CD14-positive monocyte (primary cell): ENCODE measurements around the gene CDH4. TPM values are rescaled to one million over a fixed set of nuclear protein-coding genes. Genes with fewer than 3 reads are reported as not detected.

Experiments
- DNase-seq, 3 donors: peaks; one replicate each; pipeline ENCODE4 v3.0.0-alpha.2; 2011 to 2022
- H2AFZ ChIP-seq: 2 replicates; pipeline ENCODE4 v1.6.0; 2012; ENCODE audit warnings: mild to moderate bottlenecking, low read depth, low read length, inconsistent platforms; ENCODE audit not compliant: insufficient read depth, poor library complexity, severe bottlenecking
- H3K27ac ChIP-seq, 2 donors: 1 replicate in 1 of 2; 2 replicates in 1 of 2; pipeline ENCODE4 v1.5.1; 2012 to 2013; ENCODE audit warnings: low read length in 2 of 2, control low read depth in 1 of 2, inconsistent platforms in 1 of 2, low read depth in 1 of 2, mild to moderate bottlenecking in 1 of 2
- H3K27me3 ChIP-seq, 2 donors: one replicate each; pipeline versions ENCODE4 v1.6.0 to v1.6.1; 2011 to 2013; ENCODE audit warnings: low read length in 2 of 2; ENCODE audit not compliant: control insufficient read depth in 2 of 2, insufficient read depth in 2 of 2
- H3K36me3 ChIP-seq, 2 donors: replicated peaks in 1 of 2; 1 replicate in 1 of 2; 2 replicates in 1 of 2; pipeline versions ENCODE4 v1.5.1 to v1.6.1; 2012 to 2013; ENCODE audit warnings: low read length in 2 of 2, control low read depth in 1 of 2, inconsistent platforms in 1 of 2, mild to moderate bottlenecking in 1 of 2; ENCODE audit not compliant: insufficient read depth in 2 of 2, control insufficient read depth in 1 of 2
- H3K4me1 ChIP-seq, 2 donors: 1 replicate in 1 of 2; 2 replicates in 1 of 2; pipeline versions ENCODE4 v1.5.1 to v1.6.1; 2012 to 2013; ENCODE audit warnings: low read length in 2 of 2, control low read depth in 1 of 2, inconsistent platforms in 1 of 2, mild to moderate bottlenecking in 1 of 2, moderate library complexity in 1 of 2; ENCODE audit not compliant: insufficient read depth in 2 of 2, control insufficient read depth in 1 of 2
- H3K4me2 ChIP-seq: replicated peaks from 2 replicates; pipeline ENCODE3; 2012; ENCODE audit warnings: low read length, moderate library complexity, mild to moderate bottlenecking; ENCODE audit not compliant: poor library complexity, severe bottlenecking; ENCODE audit errors: extremely low read depth
- H3K4me3 ChIP-seq, 3 experiments: fragments of 200-600 bp in 1 of 3; sonication (generic) in 1 of 3; replicated peaks in 1 of 3; 1 replicate in 2 of 3; 2 replicates in 1 of 3; pipeline ENCODE4 v1.5.1; 2011 to 2013; ENCODE audit warnings: low read length in 3 of 3, mild to moderate bottlenecking in 3 of 3, control low read depth in 2 of 3, low read depth in 2 of 3, inconsistent platforms in 1 of 3, moderate library complexity in 1 of 3
- H3K79me2 ChIP-seq: 2 replicates; pipeline ENCODE4 v1.6.0; 2012; ENCODE audit warnings: mild to moderate bottlenecking, control low read depth, inconsistent platforms, low read length, moderate library complexity; ENCODE audit not compliant: insufficient read depth
- H3K9ac ChIP-seq: 2 replicates; pipeline ENCODE4 v1.6.0; 2017; ENCODE audit warnings: low read length, mild to moderate bottlenecking; ENCODE audit not compliant: insufficient read depth, poor library complexity, severe bottlenecking
- H3K9me3 ChIP-seq, 2 donors: replicated peaks in 1 of 2; 1 replicate in 1 of 2; 2 replicates in 1 of 2; pipeline versions ENCODE4 v1.5.1 to v1.6.1; 2012 to 2013; ENCODE audit warnings: low read length in 2 of 2, control low read depth in 1 of 2; ENCODE audit not compliant: control insufficient read depth in 1 of 2, insufficient read depth in 1 of 2
- H4K20me1 ChIP-seq: 2 replicates; pipeline ENCODE4 v1.6.0; 2012; ENCODE audit warnings: mild to moderate bottlenecking, low read length, control low read depth, moderate library complexity; ENCODE audit not compliant: insufficient read depth
- H3K27ac Mint-ChIP-seq, 7 donors: one replicate each; pipeline ENCODE4 v1.8.0; 2020; ENCODE audit warnings: mild to moderate bottlenecking in 7 of 7, mixed read lengths in 7 of 7, moderate library complexity in 6 of 7, inconsistent platforms in 2 of 7
- H3K27me3 Mint-ChIP-seq, 3 donors: one replicate each; pipeline ENCODE4 v1.8.0; 2021 to 2022; ENCODE audit warnings: low read depth in 3 of 3, mild to moderate bottlenecking in 3 of 3, mixed read lengths in 3 of 3, moderate library complexity in 3 of 3, inconsistent platforms in 1 of 3
- H3K36me3 Mint-ChIP-seq, 2 donors: one replicate each; pipeline ENCODE4 v1.8.0; 2020; ENCODE audit warnings: mixed read lengths in 2 of 2, inconsistent platforms in 1 of 2, mild to moderate bottlenecking in 1 of 2
- H3K4me1 Mint-ChIP-seq: one replicate; pipeline ENCODE4 v1.8.0; 2020; ENCODE audit warnings: mild to moderate bottlenecking, mixed read lengths
- H3K4me3 Mint-ChIP-seq, 2 donors: one replicate each; pipeline ENCODE4 v1.8.0; 2020; ENCODE audit warnings: mild to moderate bottlenecking in 2 of 2, mixed read lengths in 2 of 2, moderate library complexity in 1 of 2
- H3K9me3 Mint-ChIP-seq, 7 donors: one replicate each; pipeline ENCODE4 v1.8.0; 2020 to 2022; ENCODE audit warnings: mixed read lengths in 7 of 7, mild to moderate bottlenecking in 6 of 7, moderate library complexity in 6 of 7, inconsistent platforms in 2 of 7
- WGBS: methylation state at CpG from one replicate; pipeline ENCODE4 v1.1.5; 2013; ENCODE audit warnings: missing lambda C conversion rate; ENCODE audit not compliant: insufficient coverage; 5-methylcytosine and 5-hydroxymethylcytosine counted together
- intact Hi-C, 2 donors: fragments of 100-400 bp; cut with micrococcal nuclease; formaldehyde crosslinking; loops; one replicate each; pipeline versions ENCODE4 v1.15.0 to v1.15.1; 2023
- polyA plus RNA-seq, 3 donors: library from polyadenylated mRNA; depleted of rRNA in 1 of 3; unstranded in 2 of 3; stranded (reverse) in 1 of 3; fragments of 300-500 nt in 2 of 3; fragments of >200 nt in 1 of 3; fragmentation: Illumina TruSeq in 2 of 3; gene quantifications; 1 replicate in 2 of 3; 2 replicates in 1 of 3; pipeline ENCODE4 v1.2.3, GENCODE V29; 2012 to 2021
- TF ChIP-seq, protein P1 (sequence below): fragments of 200-600 bp; IDR thresholded peaks from one replicate; pipeline ENCODE4 v1.8.0; 2022; ENCODE audit warnings: antibody characterized with exemption, mild to moderate bottlenecking

The CDH4 gene
- polyA plus RNA-seq, 3 donors: not detected

DNA sequence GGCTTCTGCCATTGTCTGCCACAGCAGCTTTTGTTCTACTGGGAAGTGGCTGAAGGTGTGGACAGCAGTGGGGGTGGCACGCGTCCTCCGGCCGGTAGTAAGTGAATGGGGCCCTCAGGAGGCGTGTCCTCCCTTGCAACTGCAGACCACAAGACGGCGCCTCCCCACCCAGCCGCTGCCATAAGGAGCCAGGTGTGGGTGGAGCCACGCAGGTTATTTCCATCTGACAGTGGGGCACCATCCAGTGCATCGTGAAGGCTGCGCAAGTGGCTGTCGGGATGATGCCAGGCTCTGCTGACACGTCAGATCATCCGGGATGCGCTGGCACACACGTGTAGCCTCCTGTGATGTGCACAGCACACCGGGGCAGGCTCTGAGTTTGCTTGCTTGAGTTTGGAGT, 379.7 kb downstream of the CDH4 start:
- TF ChIP-seq, protein P1, sequence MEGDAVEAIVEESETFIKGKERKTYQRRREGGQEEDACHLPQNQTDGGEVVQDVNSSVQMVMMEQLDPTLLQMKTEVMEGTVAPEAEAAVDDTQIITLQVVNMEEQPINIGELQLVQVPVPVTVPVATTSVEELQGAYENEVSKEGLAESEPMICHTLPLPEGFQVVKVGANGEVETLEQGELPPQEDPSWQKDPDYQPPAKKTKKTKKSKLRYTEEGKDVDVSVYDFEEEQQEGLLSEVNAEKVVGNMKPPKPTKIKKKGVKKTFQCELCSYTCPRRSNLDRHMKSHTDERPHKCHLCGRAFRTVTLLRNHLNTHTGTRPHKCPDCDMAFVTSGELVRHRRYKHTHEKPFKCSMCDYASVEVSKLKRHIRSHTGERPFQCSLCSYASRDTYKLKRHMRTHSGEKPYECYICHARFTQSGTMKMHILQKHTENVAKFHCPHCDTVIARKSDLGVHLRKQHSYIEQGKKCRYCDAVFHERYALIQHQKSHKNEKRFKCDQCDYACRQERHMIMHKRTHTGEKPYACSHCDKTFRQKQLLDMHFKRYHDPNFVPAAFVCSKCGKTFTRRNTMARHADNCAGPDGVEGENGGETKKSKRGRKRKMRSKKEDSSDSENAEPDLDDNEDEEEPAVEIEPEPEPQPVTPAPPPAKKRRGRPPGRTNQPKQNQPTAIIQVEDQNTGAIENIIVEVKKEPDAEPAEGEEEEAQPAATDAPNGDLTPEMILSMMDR: no peak
- peaks cover 1 to 7% (median 6%) of the 10 kb centered on the region in 3 donors for H3K27me3 Mint-ChIP-seq
- H3K27ac Mint-ChIP-seq: no peak overlapping the region
- Histone ChIP-seq H3K4me1 (no peaks in the 10 kb centered on the region), H3K9ac (no peak overlapping the region), H4K20me1 (no peaks in the 10 kb centered on the region), H3K27me3 (no peaks in the 10 kb centered on the region), H3K9me3 (peaks cover 16 to 93% of the 10 kb centered on the region in 2 donors), H3K4me2 (no peak overlapping the region), H3K4me3 (no peak overlapping the region), H2AFZ (no peak overlapping the region), H3K27ac (no peak overlapping the region), H3K36me3 (no peaks in the 10 kb centered on the region), H3K79me2 (no peaks in the 10 kb centered on the region)
- H3K4me1 Mint-ChIP-seq: no peaks in the 10 kb centered on the region
- intact Hi-C loops: no loop called here
- H3K4me3 Mint-ChIP-seq: no peak overlapping the region
- DNase-seq: no peak
- H3K36me3 Mint-ChIP-seq: no peaks in the 10 kb centered on the region
- peaks cover 0 to 58% (median 35%) of the 10 kb centered on the region in 7 donors for H3K9me3 Mint-ChIP-seq
- 88% methylated on average over 14 of the region's 17 CpGs for WGBS

DNA sequence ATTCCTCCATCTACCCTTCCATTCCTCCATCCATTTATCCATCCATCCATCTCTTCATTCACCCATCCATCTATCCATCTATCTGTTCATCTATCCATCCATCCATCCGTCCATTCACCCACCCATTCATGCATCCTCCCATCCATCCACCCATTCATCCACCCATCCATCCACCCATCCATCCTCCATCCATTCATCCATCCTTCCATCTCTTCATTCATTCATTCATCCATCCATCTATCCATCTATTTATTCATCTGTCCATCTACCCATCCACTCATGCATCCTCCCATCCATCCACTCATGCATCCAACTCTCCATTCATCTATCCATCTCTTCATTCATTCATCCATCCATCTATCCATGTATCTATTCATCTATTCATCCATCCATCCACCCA, 380.9 kb downstream of the CDH4 start:
- Histone ChIP-seq H3K9me3 (peaks cover 16 to 93% of the 10 kb centered on the region in 2 donors), H3K79me2 (no peaks in the 10 kb centered on the region), H3K4me2 (no peak overlapping the region), H3K36me3 (no peaks in the 10 kb centered on the region), H3K4me3 (no peak overlapping the region), H3K4me1 (no peaks in the 10 kb centered on the region), H2AFZ (no peak overlapping the region), H3K27me3 (no peaks in the 10 kb centered on the region), H4K20me1 (no peaks in the 10 kb centered on the region), H3K27ac (no peak overlapping the region), H3K9ac (no peak overlapping the region)
- Mint-ChIP-seq H3K4me1 (no peaks in the 10 kb centered on the region), H3K4me3 (no peak overlapping the region), H3K36me3 (no peaks in the 10 kb centered on the region), H3K9me3 (peaks cover 0 to 56% (median 38%) of the 10 kb centered on the region in 7 donors), H3K27ac (no peak overlapping the region), H3K27me3 (peaks cover 1 to 5% (median 3%) of the 10 kb centered on the region in 3 donors)
- no peak for DNase-seq
- WGBS: 93% methylated on average over 1 of the region's 1 CpG
- TF ChIP-seq, protein P1: no peak
- intact Hi-C loops: no loop called here
